IMR-90 (cell line): ENCODE results near the gene MLX. TPM values are rescaled to one million over a fixed set of nuclear protein-coding genes. Genes with fewer than 3 reads are reported as not detected.
"Not testable (repeated sequence)": the region's sequence is repeated elsewhere in the genome, so short reads cannot be mapped to it uniquely, and the experiment has no call there.

ENCODE experiments used
- ATAC-seq: fragments of 200-7000 bp; cut with Tn5 transposase; 2 replicates; pipeline ENCODE4 v1.9.1; 2020; ENCODE audit warnings: low read depth, mild to moderate bottlenecking, moderate library complexity
- BruUV-seq: library from RNA; stranded (reverse); fragments of 400-500 nt; replicated peaks from 2 replicates; lab custom pipeline; 2021; lab: Mats Ljungman, UMichigan
- CTCF ChIA-PET: fragments of 300-600 bp; formaldehyde crosslinking; extraction: SDS; loops from one replicate; lab custom pipeline; 2021; ENCODE audit warnings: antibody characterized with exemption; lab: Yijun Ruan, JAX
- POLR2A ChIA-PET: fragments of 300-600 bp; sonication (Branson Sonifier 250); formaldehyde crosslinking; loops from one replicate; lab custom pipeline; 2022; ENCODE audit warnings: antibody characterized with exemption; ENCODE audit not compliant: unreplicated experiment; lab: Charles Lee
- DNase-seq: peaks from one replicate; pipeline ENCODE4 v3.0.0; 2013
- H2AFZ ChIP-seq: replicated peaks from 2 replicates; pipeline ENCODE3; 2013; ENCODE audit warnings: low read length, mild to moderate bottlenecking; ENCODE audit not compliant: poor library complexity
- H2AK5ac ChIP-seq: 2 replicates; pipeline ENCODE4 v1.6.1; 2013; ENCODE audit warnings: low read depth, low read length, inconsistent platforms
- H2AK9ac ChIP-seq: replicated peaks from 2 replicates; pipeline ENCODE3; 2013; ENCODE audit warnings: mild to moderate bottlenecking, low read depth, low read length, moderate library complexity; ENCODE audit not compliant: poor library complexity
- H2BK120ac ChIP-seq: 2 replicates; pipeline ENCODE4 v1.6.1; 2013; ENCODE audit warnings: low read depth, low read length, inconsistent platforms
- H2BK15ac ChIP-seq: 3 replicates; pipeline ENCODE4 v1.6.1; 2013; ENCODE audit warnings: low read depth, low read length, inconsistent platforms
- H2BK20ac ChIP-seq: 2 replicates; pipeline ENCODE4 v1.6.1; 2013; ENCODE audit warnings: low read depth, mild to moderate bottlenecking, inconsistent platforms, low read length, moderate library complexity
- H2BK5ac ChIP-seq: 2 replicates; pipeline ENCODE4 v1.6.1; 2013; ENCODE audit warnings: mild to moderate bottlenecking, low read depth, low read length, inconsistent platforms; ENCODE audit not compliant: poor library complexity, severe bottlenecking
- H3K14ac ChIP-seq: replicated peaks from 2 replicates; pipeline ENCODE4 v1.6.1; 2013; ENCODE audit warnings: low read depth, low read length, inconsistent platforms
- H3K18ac ChIP-seq: 2 replicates; pipeline ENCODE4 v1.6.1; 2013; ENCODE audit warnings: low read depth, low read length, control low read depth
- H3K23ac ChIP-seq: 2 replicates; pipeline ENCODE4 v1.6.1; 2013; ENCODE audit warnings: low read depth, low read length, inconsistent platforms
- H3K27ac ChIP-seq: 2 replicates; pipeline ENCODE4 v1.5.1; 2013; ENCODE audit warnings: mild to moderate bottlenecking, control low read depth, low read length; ENCODE audit not compliant: insufficient read depth
- H3K27me3 ChIP-seq: 2 replicates; pipeline ENCODE4 v1.6.1; 2013; ENCODE audit warnings: low read length; ENCODE audit not compliant: control insufficient read depth, insufficient read depth
- H3K36me3 ChIP-seq: 2 replicates; pipeline ENCODE4 v1.6.1; 2013; ENCODE audit warnings: low read length, mixed read lengths; ENCODE audit not compliant: control insufficient read depth, insufficient read depth
- H3K4ac ChIP-seq: 2 replicates; pipeline ENCODE4 v1.6.1; 2013; ENCODE audit warnings: low read depth, low read length, inconsistent platforms
- H3K4me1 ChIP-seq: 2 replicates; pipeline ENCODE4 v1.6.1; 2013; ENCODE audit warnings: low read length, mixed read lengths; ENCODE audit not compliant: control insufficient read depth, insufficient read depth
- H3K4me2 ChIP-seq: 2 replicates; pipeline ENCODE4 v1.6.1; 2013; ENCODE audit warnings: low read depth, mild to moderate bottlenecking, control low read depth, low read length, moderate library complexity
- H3K4me3 ChIP-seq: 2 replicates; pipeline ENCODE4 v1.5.1; 2013; ENCODE audit warnings: low read depth, mild to moderate bottlenecking, control low read depth, low read length, moderate library complexity; ENCODE audit not compliant: insufficient read depth
- H3K56ac ChIP-seq: 2 replicates; pipeline ENCODE4 v1.6.1; 2013; ENCODE audit warnings: low read length, inconsistent platforms; ENCODE audit not compliant: insufficient read depth; ENCODE audit errors: extremely low read depth
- H3K79me1 ChIP-seq, 2 experiments: 2 replicates each; pipeline ENCODE4 v1.6.1; 2013; ENCODE audit warnings: low read length in 2 of 2, inconsistent platforms in 1 of 2, low read depth in 1 of 2
- H3K9ac ChIP-seq: 2 replicates; pipeline ENCODE4 v1.6.1; 2013; ENCODE audit warnings: low read depth, low read length, control low read depth
- H3K9me1 ChIP-seq: 2 replicates; pipeline ENCODE4 v1.6.1; 2013; ENCODE audit warnings: low read length, inconsistent platforms; ENCODE audit not compliant: insufficient read depth
- H3K9me3 ChIP-seq: 2 replicates; pipeline ENCODE4 v1.6.1; 2013; ENCODE audit warnings: low read length; ENCODE audit not compliant: control insufficient read depth, insufficient read depth
- H4K20me1 ChIP-seq: 2 replicates; pipeline ENCODE4 v1.6.1; 2013; ENCODE audit warnings: low read length, inconsistent platforms; ENCODE audit not compliant: insufficient read depth
- H4K5ac ChIP-seq: 2 replicates; pipeline ENCODE4 v1.6.1; 2013; ENCODE audit warnings: mild to moderate bottlenecking, low read depth, low read length, control low read depth
- H4K8ac ChIP-seq, 2 experiments: 2 replicates each; pipeline ENCODE4 v1.6.1; 2013; ENCODE audit warnings: low read depth in 2 of 2, low read length in 2 of 2, control low read depth in 1 of 2, inconsistent platforms in 1 of 2
- H4K91ac ChIP-seq: 2 replicates; pipeline ENCODE4 v1.6.1; 2013; ENCODE audit warnings: low read depth, low read length, inconsistent platforms; ENCODE audit not compliant: insufficient read depth
- whole genome bisulfite sequencing, 2 experiments: methylation state at CpG; one replicate each; pipeline versions ENCODE4 v1.1.5 to v1.1.7; 2013; ENCODE audit warnings: missing lambda C conversion rate in 2 of 2; ENCODE audit not compliant: insufficient read length in 1 of 2; ENCODE audit errors: extremely low coverage in 2 of 2; 5-methylcytosine and 5-hydroxymethylcytosine counted together
- dilution Hi-C: fragments of 300-500 bp; cut with HindIII; formaldehyde crosslinking; loops from one replicate; pipeline ENCODE4 v1.14.3; 2018; ENCODE audit warnings: low sequenced_read_pairs; ENCODE audit not compliant: unreplicated experiment
- in situ Hi-C: fragments of 300-500 bp; cut with MboI; formaldehyde crosslinking; loops from 3 replicates; pipeline ENCODE4 v1.14.3; 2019; ENCODE audit warnings: low sequenced_read_pairs, inconsistent platforms, mixed read lengths
- intact Hi-C: fragments of 100-400 bp; cut with micrococcal nuclease; formaldehyde crosslinking; loops from 2 replicates; pipeline ENCODE4 v1.10.0; 2022
- polyA plus RNA-seq, 3 experiments: library from polyadenylated mRNA; depleted of rRNA; stranded (reverse); fragments of >200 nt; gene quantifications; 2 replicates each; pipeline ENCODE4 v1.2.3, GENCODE V29; 2012; ENCODE audit warnings: low replicate concordance in 1 of 3
- total RNA-seq: library from RNA; depleted of rRNA; stranded (reverse); fragments of >200 nt; gene quantifications from 2 replicates; pipeline ENCODE4 v1.2.3, GENCODE V29; 2012

Gene MLX
- total and polyA plus RNA-seq, 2 of the 4 experiments (the other 2 are of a cell fraction), result 37.8 to 45.6 TPM

DNA sequence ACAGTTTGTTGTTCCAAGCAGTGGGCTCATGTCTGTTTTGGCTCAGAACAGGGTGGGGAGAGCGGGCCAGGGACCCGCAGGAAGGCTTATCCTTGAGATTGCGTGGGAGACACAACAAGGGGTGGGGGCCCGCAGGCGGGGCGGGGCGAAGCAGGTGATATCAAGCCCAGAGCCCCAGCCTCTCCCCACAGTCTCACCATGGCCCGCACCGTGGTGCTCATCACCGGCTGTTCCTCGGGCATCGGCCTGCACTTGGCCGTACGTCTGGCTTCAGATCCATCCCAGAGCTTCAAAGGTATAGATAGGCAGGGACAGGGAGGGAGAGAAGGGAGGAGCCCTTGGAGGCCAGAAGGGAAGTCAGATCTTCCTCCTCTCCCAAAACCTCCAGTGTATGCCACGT is 14.2 kb upstream of the MLX start, which contains the start of gene HSD17B1:
TSS of gene HSD17B1 (plus strand) at position 188 of the 400 bp plus-strand sequence. CDS start at position 199, 11 bp downstream.
- in situ Hi-C loops, H2BK20ac ChIP-seq, ATAC-seq, dilution Hi-C loops, H4K5ac ChIP-seq, H3K56ac ChIP-seq, H3K9me1 ChIP-seq, H2BK120ac ChIP-seq, H4K8ac ChIP-seq, H3K27me3 ChIP-seq, H3K36me3 ChIP-seq, H4K20me1 ChIP-seq, intact Hi-C loops, H3K18ac ChIP-seq, H2BK5ac ChIP-seq, H3K14ac ChIP-seq, BruUV-seq, H3K4me1 ChIP-seq, H2BK15ac ChIP-seq, POLR2A ChIA-PET, H3K9ac ChIP-seq, CTCF ChIA-PET, DNase-seq, H3K27ac ChIP-seq, H3K9me3 ChIP-seq, H2AFZ ChIP-seq: not testable (repeated sequence)
- H3K4me3 ChIP-seq, result peak within 1 kb of the TSS; percentile 95; the same call in 1 of the 2 replicates
- 0 out of 2 replicates have a peak within 1 kb of the TSS, but pooled peaks have one; percentile 12 for H3K23ac ChIP-seq
- peaks cover 11 to 53% of the 10 kb centered on the region in 2 experiments for H3K79me1 ChIP-seq
- peak within 1 kb of the TSS; percentile 21; the same call in 1 of the 2 replicates for H4K91ac ChIP-seq
- WGBS, 2 experiments, result no CpG with 5 or more reads among the region's 15 CpGs
- peak within 1 kb of the TSS; percentile 93; the same call in 1 of the 2 replicates for H2AK5ac ChIP-seq
- H2AK9ac ChIP-seq, result peak within 1 kb of the TSS; percentile 90
- H3K4me2 ChIP-seq, result peak within 1 kb of the TSS; percentile 92
- peak within 1 kb of the TSS; percentile 97; the same call in 1 of the 2 replicates for H3K4ac ChIP-seq
